ENCODE results near the gene MAB21L4.

Gene MAB21L4

GRCh38 chr2:240898108-240898730, 2.3 kb upstream of the MAB21L4 start:
- DNase-seq (ENCODE audit: low read depth in 4 of 4, low spot score in 1 of 4) = no peak

GRCh38 chr2:240896871-240897692, 1.1 kb upstream of the MAB21L4 start:
- DNase-seq (ENCODE audit: low read depth in 4 of 4, low spot score in 1 of 4) = no peak

DNA sequence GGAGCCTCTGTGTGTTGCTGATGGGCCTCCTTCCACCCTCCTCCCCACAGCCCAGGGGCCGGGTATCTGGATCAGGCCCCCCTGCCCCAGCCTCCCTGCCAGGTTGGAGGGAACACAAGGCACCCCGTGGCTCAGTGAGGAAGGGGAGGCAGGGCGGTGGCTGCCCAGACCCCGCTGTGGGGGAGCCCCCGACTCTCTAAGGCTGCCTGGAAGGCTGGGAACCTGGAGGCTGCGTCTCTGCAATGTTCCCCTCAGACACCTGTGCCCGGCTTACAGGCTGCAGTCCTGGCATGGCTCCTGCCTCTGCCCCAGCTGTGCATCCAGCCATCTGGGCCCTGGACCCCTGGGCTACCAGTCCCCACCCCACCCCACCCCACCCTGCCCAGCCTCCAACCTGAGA, 438 bp upstream of the MAB21L4 start:
- DNase-seq (ENCODE audit: low read depth in 4 of 4, low spot score in 1 of 4) = no peak

GRCh38 chr2:240894836-240895558, 959 bp downstream of the MAB21L4 start:
- DNase-seq (ENCODE audit: low read depth in 4 of 4, low spot score in 1 of 4) = no peak

- DNase-seq (ENCODE audit: low read depth in 4 of 4, low spot score in 1 of 4) = no peak
Observed at GRCh38 chr2:240894006-240894405, 1.9 kb downstream of the MAB21L4 start.

DNA sequence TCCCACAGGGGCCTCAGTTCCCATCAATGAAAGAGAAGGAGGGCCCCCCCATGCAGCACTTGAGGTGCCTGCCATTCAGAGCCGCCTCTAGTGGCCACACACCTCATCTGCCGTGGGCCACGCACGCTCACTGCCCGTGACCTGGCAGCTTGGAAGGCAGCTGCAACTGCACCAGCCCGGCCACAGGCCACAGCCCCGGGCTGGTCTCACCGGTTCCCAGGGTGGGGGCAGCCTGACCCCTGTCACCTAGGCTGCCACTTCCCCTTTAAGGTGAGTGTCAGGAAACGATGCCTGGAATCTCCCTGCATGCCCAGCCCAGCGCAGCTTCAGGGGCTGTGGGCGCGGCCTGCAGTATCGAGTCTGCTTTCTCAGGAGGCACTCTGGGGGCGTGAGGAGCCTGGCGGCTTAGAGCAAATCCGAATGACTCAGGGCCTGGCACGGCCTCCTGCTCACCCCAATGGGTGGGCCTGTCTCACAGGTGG, 2.6 kb downstream of the MAB21L4 start:
- peak in 2 of 4 experiments; percentile 37 to 66 for DNase-seq (ENCODE audit: low read depth in 4 of 4, low spot score in 1 of 4)

- DNase-seq (ENCODE audit: low read depth in 4 of 4, low spot score in 1 of 4) = no peak
Observed at GRCh38 chr2:240892925-240893324, 3.0 kb downstream of the MAB21L4 start.

- DNase-seq (ENCODE audit: low read depth in 4 of 4, low spot score in 1 of 4) = no peak
Observed at GRCh38 chr2:240892356-240892755, 3.6 kb downstream of the MAB21L4 start.

- no peak for DNase-seq (ENCODE audit: low read depth in 4 of 4, low spot score in 1 of 4)
Observed at GRCh38 chr2:240891492-240892340, 4.2 kb downstream of the MAB21L4 start.

DNA sequence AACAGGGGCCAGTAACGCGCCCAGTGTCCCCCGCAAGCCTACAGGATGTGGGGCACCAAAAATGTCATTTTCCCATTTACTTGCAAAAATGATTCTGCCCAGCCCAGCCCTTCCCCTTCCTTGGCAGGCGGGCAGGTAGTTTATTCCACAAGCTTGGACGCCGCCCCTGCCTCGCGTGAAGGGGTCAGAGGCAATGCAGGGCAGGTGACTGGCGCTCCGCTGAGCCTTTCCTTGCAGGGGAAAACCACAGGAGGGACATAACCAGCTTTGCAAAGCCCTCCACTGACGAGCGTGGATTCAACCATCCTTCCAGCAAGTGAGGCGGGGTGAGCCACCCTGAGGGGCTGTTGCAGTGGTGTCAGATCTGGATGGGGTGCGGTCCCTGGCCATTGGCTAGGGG, 5.3 kb downstream of the MAB21L4 start:
- no peak for DNase-seq (ENCODE audit: low read depth in 4 of 4, low spot score in 1 of 4)

- DNase-seq (ENCODE audit: low read depth in 4 of 4, low spot score in 1 of 4) = no peak
Observed at GRCh38 chr2:240889601-240890560, 6.1 kb downstream of the MAB21L4 start.

DNA sequence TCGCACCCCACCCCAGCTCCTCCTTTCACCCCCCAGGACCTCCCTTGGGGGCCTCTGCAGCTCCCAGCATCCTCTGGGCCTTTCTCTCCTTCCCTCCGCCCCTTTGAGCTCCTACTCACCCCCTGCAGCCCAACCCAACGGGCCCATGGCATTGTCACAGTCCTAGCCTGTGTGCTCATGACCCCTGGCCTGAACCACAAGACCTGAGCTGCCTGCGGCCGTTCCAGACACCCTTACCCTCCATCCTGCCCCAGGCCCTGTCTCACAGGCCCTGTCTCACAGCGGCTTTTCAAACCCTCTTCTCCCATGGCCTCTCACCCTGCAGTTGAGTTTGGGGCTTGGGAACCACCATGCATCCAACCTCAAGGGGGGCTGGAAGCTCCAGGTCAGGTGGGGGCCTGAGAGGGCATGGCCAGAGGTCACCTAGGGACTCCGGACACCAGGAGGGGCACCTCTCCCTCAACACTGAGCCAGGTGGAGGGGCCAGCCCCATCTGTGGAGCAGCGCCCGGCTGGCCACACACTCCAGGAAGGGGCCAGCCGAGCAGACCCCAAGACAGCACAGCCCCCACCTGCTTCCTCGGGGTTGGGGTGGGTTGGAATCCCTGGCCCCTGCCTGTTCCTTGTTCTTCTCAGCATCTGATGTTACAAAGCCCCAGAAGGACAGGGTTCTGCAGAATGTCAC, 6.9 kb downstream of the MAB21L4 start:
- no peak for DNase-seq (ENCODE audit: low read depth in 4 of 4, low spot score in 1 of 4)

DNA sequence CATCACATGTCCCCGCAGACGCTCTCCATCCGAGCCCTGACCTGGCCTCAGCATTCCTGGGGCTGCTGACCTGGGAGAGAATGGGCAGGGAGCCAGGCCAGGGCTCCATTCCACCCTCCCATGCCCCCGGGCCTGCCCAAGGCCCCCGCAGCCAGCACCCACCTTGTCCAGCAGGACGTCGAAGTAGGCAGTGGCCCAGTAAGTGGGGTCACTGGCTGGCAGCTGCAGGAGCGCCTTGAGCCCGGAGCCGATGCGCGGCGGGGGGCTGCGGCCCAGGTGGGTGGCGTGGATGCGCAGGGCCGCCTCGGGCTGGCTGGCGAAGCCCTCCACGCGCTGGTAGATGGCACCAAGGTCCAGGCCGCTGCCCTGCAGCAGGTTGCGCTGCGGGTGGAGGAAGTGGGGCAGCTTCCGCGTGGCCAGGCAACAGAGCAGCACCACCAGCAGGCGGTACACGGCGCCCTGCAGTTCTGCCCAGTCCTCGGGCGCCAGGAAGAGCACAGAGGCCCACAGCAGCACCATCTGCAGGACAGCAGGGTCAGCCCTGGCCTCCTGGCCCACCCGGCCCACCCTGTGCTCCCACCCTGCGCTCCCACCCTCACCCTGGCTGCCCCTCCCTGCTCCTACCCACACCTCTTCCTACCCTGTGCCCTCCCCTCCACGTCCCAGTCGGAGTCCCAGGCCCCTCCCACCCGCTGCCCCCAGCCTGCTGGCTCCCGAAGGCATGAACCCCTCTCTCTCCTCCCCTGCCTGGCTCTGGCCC, 7.6 kb downstream of the MAB21L4 start:
- DNase-seq (ENCODE audit: low read depth in 4 of 4, low spot score in 1 of 4) = no peak

DNA sequence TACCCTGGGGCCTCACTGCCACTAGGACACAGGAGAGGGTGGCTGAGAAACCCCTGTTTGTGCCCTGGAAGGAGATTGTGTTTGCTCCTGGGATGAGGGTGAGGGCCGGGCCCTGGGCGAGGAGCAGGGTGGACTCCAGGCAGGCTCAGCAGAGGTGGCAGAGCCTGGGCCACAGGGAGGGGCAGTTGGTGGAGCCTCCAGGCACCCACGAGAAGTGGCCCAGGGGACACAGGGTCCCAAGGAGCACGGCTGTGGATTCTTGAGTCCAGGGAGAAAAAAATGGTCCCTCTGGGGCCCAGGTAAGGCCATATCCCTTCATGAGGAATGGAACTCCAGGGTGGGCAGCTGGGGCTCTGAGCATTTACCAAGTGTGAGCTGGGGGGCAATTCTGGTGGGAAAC, 8.3 kb downstream of the MAB21L4 start:
- DNase-seq (ENCODE audit: low read depth in 4 of 4, low spot score in 1 of 4) = no peak

DNA sequence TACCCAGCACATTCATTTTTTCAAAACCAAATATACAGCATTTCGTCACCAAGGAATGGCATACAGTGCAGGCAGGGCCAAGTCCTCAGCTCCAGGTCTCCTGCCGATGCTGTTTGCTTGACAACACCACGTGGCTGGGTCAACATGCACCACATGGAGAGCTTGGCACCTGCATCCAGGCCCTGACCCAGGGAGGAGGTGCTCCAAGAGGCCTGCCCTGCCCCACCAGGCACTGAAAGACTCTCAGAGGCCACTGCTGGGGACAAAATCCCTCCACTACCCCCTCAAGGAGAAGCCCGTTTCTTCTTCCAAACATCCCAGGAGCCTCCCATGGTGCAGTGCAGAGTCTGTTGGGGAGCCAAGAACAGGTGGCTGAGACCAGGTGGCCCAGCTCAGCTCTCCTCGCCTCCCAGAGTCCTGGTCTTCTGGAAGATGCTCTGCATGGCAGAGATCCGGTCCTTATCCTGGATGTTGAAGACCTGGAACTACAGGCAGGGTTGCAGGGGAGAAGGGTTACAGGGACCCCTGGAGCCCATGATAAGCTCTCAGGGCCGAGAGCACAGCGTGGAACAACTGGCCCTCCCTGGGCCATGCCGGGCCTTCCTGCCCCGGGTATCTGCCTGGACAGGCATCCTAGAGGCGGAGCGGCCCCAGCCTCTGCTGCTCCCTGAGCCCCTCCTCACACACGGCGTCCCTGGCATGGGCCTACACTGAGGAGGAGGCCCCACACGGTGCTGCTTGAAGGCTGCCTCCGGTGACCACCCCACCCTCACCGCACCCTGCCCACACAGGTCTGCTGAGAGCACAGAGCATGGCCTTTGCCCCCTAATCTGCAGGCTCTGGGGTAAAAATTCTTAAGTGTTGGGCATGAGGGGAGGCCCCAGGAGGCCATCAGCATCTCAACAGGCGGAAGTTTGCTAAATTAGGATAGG, 9.0 kb downstream of the MAB21L4 start:
- DNase-seq (ENCODE audit: low read depth in 4 of 4, low spot score in 1 of 4) = no peak

GRCh38 chr2:240886023-240886565, 9.9 kb downstream of the MAB21L4 start:
- DNase-seq (ENCODE audit: low read depth in 4 of 4, low spot score in 1 of 4) = no peak

DNA sequence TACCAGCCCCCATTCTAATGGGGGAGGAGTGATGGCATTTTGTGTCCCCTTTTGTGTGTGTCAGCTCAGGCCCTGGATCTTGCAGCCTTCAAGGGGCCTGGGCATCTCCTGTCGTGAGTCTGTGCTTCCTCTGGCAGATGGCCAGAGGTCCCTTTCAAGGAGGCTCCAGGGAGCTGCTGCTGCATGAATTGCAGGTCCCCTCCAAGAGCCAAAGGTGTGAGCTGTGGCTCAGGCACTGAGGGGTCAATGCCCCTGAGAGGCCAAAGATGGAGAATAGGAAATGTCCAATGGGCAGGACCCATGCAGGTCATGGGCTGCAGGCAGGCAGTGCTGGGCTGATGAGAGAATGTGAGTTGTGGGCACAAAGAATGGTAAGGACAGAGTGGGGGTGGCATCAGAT, 10.4 kb downstream of the MAB21L4 start:
- DNase-seq (ENCODE audit: low read depth in 4 of 4, low spot score in 1 of 4) = no peak

Measured in stimulated activated CD4-positive, alpha-beta T cell treated with anti-CD3 and anti-CD28 coated beads, Interleukin-1b, Interleukin-23, amount 100 ng/mL, for 24 hours (primary cell).